ENCODE data around the gene SUN1.
"Not testable (repeated sequence)": the region's sequence is repeated elsewhere in the genome, so short reads cannot be mapped to it uniquely, and the experiment has no call there.

SUN1 gene

DNA sequence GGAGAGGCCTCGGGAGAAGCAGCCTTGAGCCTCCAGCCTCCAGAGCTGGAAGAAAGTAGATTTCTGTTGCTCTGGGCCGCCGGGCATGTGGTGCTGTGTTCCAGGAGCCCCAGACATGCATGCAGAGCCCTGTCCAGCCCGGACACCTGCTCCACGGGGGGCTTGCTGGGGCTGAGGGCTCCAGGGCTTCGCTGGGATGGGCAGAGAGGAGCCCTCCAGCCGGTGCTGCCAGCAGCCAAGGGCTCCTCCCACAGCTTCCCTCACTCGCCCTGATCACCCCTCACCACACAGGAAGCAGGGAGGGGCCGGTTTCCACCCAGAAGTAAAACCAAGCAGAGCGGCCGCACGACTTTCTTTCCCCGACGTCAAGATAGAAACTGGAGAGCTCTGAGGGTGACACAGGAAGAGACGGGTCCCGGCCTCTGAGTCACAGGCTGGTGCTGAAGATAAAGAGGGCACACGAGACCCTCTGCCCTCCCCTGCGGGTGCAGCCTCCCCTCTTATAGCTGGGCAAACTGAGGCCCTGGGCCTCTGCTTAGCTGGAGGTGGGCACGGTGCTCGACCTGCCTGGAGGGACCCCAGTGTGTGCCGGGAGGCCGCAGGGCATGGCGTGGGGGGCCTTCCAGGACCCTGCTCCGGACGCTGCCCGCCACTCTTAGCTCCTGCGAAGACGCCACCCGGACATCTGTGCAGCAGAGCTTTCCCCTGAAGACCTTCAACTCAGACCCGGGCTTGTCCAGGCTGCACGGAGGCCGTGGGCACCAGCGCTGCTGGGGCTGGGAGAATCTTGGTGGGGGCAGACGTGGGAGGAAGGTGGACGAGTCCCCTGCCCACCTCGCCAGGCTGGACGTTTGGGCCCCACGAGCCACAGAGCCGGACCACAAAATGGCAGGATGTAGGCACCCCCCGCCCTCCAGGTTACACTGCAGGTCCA, 91.1 kb downstream of the SUN1 start:
- DNase-seq = no peak

DNA sequence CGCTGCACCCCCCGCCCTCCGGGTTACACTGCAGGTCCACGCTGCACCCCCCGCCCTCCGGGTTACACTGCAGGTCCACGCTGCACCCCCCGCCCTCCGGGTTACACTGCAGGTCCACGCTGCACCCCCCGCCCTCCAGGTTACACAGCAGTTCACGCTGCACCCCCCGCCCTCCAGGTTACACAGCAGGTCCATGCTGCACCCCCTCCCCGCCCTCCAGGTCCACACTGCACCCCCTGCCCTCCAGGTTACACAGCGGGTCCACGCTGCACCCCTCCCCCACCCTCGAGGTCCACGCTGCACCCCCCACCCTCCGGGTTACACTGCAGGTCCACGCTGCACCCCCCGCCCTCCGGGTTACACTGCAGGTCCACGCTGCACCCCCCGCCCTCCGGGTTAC, 91.8 kb downstream of the SUN1 start:
- not testable (repeated sequence) for DNase-seq
